Activated CD8-positive, alpha-beta memory T cell treated with anti-CD3 and anti-CD28 coated beads for 4 hours (primary cell): Measurements from ENCODE around the gene ARL3.

Experiments used
- DNase-seq, 2 donors: peaks; one replicate each; pipeline ENCODE4 v3.0.0-alpha.2; 2020; ENCODE audit warnings: low read depth in 2 of 2

The ARL3 gene

GRCh38 chr10:102641880-102642735 lies 72.1 kb downstream of the ARL3 start:
- DNase-seq, result peak; percentile 96 to 97

- DNase-seq, result no peak
These were observed 72.8 kb downstream of the ARL3 start for GRCh38 chr10:102641402-102641801.

GRCh38 chr10:102639537-102639936 lies 74.7 kb downstream of the ARL3 start:
- DNase-seq, result no peak

GRCh38 chr10:102635377-102635776 lies 78.8 kb downstream of the ARL3 start:
- DNase-seq, result no peak

DNA sequence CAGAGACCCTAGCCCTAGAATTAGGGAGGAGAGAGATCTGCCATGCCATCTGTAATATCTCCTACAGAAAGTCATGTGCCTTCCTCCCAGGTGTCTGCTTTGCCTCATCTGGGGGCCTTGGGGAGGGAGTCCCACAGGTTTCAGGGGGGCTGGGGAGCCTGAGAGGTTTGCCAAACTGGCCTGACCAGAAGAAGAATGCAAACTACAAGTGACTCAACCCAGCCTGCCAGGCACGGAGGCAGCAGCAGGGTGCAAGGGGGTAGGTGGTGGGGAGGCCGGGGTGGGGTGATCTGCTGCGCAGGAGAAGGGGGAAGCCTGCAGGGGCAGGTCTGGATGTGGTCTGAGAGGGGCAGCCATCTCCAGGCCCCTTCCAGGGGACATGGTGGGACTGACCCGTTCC lies 79.5 kb downstream of the ARL3 start:
- DNase-seq, result no peak

DNA sequence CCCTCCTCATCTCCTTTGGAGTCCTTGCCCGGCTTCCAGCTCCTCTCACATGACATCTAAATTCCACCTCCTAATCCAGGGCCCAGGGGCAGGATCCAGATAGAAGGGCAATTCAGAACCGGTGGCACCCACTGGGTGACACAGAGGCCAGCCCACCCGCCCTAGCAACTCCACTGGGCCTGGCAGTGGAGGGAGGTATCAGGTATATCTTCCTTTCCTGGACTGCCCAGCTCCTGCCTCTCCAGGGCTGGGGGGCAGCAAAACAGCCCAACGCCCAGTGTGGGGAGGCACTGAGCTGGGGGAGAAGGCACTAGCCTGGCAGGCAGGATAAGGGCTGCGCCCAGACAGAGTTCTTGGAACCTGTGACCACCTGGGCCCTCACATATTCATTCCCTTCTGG lies 80.3 kb downstream of the ARL3 start:
- DNase-seq, result no peak

DNA sequence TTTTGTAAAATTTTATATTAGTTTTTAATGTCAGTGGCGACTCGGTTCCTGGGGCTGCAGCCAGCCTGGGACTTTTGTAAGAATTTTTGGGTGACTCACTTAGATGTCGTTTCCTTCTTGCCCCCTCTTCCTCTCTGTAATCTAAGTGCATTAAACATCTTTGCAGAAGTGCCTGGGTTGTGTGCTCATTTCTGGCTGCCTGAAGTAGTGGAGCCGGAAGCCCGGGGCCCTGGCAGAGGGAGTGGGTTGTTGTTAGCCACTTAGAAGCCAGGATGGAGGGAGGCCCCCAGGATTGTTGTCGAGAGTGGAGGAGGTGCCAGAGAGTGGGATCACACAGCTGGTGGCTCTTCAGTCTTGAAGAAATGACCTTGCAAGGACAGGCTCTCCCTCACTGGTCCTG lies 80.9 kb downstream of the ARL3 start:
- no peak for DNase-seq

DNA sequence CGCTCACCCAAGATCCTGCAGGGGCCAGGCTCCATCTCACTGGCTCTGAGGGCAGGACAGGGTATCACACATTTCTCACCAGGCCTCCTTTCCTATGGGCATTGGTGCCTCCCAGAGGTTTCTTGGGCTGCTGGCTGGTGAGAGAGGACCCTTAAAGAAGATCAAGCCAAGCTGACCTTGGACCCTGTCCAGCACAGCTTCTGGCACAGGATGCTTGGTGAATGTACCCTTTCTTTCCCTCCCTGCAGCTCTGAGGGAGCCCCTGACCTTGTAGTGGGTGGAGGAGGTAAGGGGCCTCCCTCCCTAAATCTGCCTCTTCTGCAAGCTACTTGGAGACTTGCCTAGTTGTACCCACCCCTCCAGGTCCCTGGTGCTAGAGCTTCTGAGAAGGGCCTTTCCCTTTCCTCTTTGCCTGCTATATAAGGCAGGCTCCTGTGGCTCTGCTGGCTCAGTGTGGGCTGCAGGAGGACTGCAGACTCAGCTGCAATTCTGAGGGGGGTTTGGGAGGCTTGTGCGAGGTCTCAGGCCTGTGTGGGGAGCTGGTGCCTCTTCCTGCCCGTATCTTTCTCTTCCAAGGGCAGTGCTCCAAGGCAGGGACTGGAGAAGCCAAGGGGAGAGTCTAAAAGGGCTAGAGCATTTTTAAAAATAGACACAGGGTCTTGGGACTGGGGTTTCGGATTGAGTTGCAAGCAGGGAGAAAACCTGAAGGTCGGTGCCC lies 81.6 kb downstream of the ARL3 start:
- DNase-seq, result no peak

DNA sequence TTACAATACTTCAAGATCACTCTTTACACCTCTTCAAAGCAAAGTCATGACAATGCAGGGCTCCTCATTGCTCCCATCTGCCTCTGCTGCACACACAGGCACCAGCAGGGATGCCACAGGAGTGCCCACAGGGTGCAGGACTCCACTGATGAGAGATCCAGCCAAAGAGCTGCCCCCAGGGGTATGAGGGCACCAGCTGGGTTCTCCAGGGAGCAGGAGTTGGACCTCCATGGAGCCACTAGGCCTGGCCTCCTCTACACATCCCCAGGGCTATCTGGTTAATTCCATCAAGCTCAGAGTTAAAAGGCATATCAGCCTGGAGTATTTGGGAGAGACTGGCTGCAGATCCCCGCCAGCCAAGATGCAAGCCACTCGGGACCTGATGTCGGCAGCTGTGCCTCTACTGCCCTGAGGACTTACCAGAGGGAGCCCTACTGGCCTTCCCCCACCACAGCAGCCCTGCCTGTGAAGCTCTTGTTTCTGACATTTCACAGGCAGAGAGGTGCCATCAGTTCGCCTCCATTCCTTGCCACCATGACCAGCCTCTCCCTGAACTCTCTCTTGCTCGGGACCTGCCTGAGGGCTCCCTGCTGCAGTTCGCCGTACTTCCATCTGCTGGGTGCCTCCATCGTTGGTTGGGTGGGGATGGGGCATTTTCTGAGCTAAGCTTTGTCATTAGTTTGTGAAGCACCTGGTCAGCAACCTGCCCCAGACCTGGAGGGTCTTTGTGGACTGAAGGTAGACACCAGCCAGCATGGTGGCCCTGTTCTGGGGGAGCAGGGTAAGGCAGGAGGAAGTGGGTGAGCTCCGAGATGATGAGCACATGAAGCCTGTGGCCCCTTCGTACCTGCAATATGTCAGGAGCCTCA lies 82.4 kb downstream of the ARL3 start:
- DNase-seq, result no peak

DNA sequence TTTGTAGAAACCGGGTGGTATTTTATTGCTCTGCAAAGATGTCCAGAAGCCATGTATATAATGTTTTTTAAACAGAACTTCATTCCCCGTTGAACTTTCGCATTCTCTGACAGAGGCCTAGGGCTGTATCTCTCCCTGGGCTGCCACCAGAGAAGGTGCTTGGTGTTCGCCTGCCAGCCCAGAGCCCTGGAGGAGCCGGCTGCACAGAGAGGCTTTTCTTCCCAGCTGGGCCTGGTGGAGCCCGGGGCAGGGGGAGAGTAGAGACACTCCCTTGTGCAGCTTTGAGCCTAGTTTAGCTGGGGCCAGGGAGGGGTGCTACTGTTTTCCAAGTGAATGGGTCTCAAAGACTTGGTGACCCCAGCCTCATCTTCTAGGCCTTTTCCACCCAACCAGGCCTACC lies 83.5 kb downstream of the ARL3 start:
- DNase-seq, result no peak

DNA sequence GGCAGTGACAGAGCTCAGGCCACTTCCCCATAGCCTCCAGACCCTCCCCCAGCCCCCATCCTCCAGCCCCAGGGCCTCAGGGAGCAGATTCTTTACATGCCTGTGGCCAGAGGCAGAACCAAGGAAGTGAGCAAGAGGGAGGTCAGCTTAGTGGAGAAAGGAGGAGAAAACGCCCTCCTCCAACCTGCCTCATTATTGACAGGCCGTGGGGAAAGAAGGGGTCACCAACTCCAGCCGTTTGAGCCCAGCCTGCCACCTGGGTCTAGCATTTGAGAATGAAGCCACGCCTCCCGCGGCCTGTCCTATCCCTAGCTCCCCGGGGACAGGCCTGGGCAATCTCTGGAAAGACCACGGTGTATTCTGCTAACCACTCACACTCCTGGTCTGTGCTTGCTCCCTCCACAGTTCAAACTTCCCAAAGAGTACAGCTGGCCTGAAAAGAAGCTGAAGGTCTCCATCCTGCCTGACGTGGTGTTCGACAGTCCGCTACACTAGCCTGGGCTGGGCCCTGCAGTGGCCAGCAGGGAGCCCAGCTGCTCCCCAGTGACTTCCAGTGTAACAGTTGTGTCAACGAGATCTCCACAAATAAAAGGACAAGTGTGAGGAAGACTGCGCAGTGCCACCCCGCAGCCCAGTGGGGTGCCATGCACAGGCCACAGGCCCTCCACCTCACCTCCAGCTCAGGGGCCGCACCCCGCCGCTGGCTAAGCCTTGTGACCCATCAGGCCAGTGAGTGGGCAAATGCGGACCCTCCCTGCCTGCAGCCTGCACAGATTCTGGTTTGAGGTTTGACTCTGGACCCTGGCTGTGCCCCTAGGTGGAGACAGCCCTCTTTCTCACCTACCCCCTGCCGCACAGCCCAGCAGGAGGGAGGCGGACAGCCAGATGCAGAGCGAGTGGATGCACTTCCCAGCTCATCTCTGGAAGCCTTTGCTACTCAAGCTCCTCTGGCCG lies 84.3 kb downstream of the ARL3 start:
- no peak for DNase-seq

- no peak for DNase-seq
These were observed 85.7 kb downstream of the ARL3 start for GRCh38 chr10:102628451-102628911.

- DNase-seq, result no peak
These were observed 86.4 kb downstream of the ARL3 start for GRCh38 chr10:102627736-102628293.

GRCh38 chr10:102627291-102627735 lies 86.9 kb downstream of the ARL3 start:
- DNase-seq, result no peak

DNA sequence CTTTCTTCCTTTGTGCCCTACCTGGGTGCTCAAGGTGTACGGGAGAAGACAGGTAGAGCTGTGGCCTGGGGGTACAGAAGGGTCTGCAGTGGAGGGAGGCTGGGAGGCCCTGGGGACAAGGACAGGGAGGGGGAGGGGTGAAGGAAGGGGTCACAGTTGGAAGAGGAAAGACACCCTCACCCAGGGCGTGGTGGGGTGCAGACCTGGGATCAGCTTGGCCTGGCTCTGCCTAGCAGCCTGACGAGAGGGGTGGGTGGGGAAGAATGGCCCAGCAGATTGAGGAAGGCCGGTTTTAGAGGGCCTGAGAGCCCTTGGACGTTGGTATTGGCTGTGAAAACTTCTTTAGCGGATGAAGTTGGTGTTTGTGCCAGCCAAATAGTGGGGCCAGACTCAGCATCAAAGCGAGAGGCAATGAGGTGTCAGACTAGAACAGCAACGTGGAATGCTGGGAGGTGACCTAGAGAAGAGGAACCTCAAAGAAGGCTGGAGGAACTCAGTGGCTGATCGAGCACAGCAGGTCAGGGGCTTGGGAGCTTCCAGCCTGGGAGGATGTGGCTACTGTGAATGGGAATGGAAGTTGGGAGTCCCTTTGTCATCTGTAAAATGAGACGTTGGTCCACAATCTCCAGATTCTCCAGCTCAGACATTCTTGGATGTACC lies 88.0 kb downstream of the ARL3 start:
- DNase-seq, result no peak

GRCh38 chr10:102624751-102625645 lies 89.2 kb downstream of the ARL3 start:
- no peak for DNase-seq

GRCh38 chr10:102624094-102624493 lies 90.1 kb downstream of the ARL3 start:
- DNase-seq, result no peak
